HepG2 (cell line): Measurements from ENCODE around the gene POLN. TPM values are rescaled to one million over a fixed set of nuclear protein-coding genes. Genes with fewer than 3 reads are reported as not detected.

ENCODE experiments used
- CBX2 ChIP-seq, 2 experiments: fragments of 200-600 bp in 1 of 2; sonication (generic); formaldehyde crosslinking in 1 of 2; IDR thresholded peaks; 2 replicates each; pipeline versions ENCODE4 v1.7.0 to v1.8.1; 2018 to 2022; ENCODE audit warnings: low read depth in 2 of 2, low read length in 1 of 2, mild to moderate bottlenecking in 1 of 2, missing genetic modification reagents in 1 of 2
- CCDC6 ChIP-seq: sonication (generic); formaldehyde crosslinking; IDR thresholded peaks from 2 replicates; pipeline ENCODE4 v1.8.1; 2022; ENCODE audit warnings: mild to moderate bottlenecking, missing genetic modification reagents, moderate library complexity
- FOXK2 ChIP-seq: fragments of 450-650 bp; IDR thresholded peaks from 2 replicates; pipeline ENCODE4 v1.6.1; 2016
- KAT8 ChIP-seq: IDR thresholded peaks from 2 replicates; pipeline ENCODE4 v1.6.1; 2016; ENCODE audit warnings: missing genetic modification reagents, missing compliant biosample characterization
- KLF12 ChIP-seq: sonication (generic); formaldehyde crosslinking; IDR thresholded peaks from 2 replicates; pipeline ENCODE4 v1.4.0; 2020; ENCODE audit warnings: missing genetic modification reagents, borderline replicate concordance
- MTF1 ChIP-seq: sonication (generic); formaldehyde crosslinking; IDR thresholded peaks from 2 replicates; pipeline ENCODE4 v1.5.0; 2020; ENCODE audit warnings: missing genetic modification reagents
- PAF1 ChIP-seq: IDR thresholded peaks from 2 replicates; pipeline ENCODE4 v1.6.1; 2016; ENCODE audit warnings: missing genetic modification reagents, missing compliant biosample characterization
- POLR2AphosphoS5 ChIP-seq: IDR thresholded peaks from 2 replicates; pipeline ENCODE4 v1.6.1; 2012; ENCODE audit warnings: low read depth, low read length
- TARDBP ChIP-seq: sonication (generic); formaldehyde crosslinking; IDR thresholded peaks from 2 replicates; pipeline ENCODE4 v1.8.0; 2022; ENCODE audit warnings: mild to moderate bottlenecking, missing genetic modification reagents
- ZFP36L2 ChIP-seq: sonication (generic); formaldehyde crosslinking; IDR thresholded peaks from 2 replicates; pipeline ENCODE4 v1.4.0; 2020; ENCODE audit warnings: missing genetic modification reagents
- ZNF24 ChIP-seq: fragments of 450-650 bp; IDR thresholded peaks from 2 replicates; pipeline ENCODE4 v1.6.1; 2017; ENCODE audit warnings: antibody characterized with exemption, mild to moderate bottlenecking
- ZNF44 ChIP-seq: sonication (generic); formaldehyde crosslinking; IDR thresholded peaks from 2 replicates; pipeline ENCODE4 v1.5.1; 2020; ENCODE audit warnings: mild to moderate bottlenecking, missing genetic modification reagents
- ZNF510 ChIP-seq: sonication (generic); formaldehyde crosslinking; IDR thresholded peaks from 2 replicates; pipeline ENCODE4 v1.4.0; 2020; ENCODE audit warnings: low read depth, mild to moderate bottlenecking, missing genetic modification reagents
- ZNF550 ChIP-seq: sonication (generic); formaldehyde crosslinking; IDR thresholded peaks from 2 replicates; pipeline ENCODE4 v1.4.0; 2020; ENCODE audit warnings: mild to moderate bottlenecking, missing genetic modification reagents, borderline replicate concordance
- ZNF614 ChIP-seq: IDR thresholded peaks from 2 replicates; pipeline ENCODE4 v1.6.1; 2018; ENCODE audit warnings: missing biosample characterization, missing genetic modification reagents, inconsistent platforms, borderline replicate concordance
- ZSCAN31 ChIP-seq: sonication (generic); formaldehyde crosslinking; IDR thresholded peaks from 2 replicates; pipeline ENCODE4 v1.5.0; 2020; ENCODE audit warnings: low read depth, mild to moderate bottlenecking, missing genetic modification reagents
- polyA plus RNA-seq, 8 experiments: library from polyadenylated mRNA; depleted of rRNA in 3 of 8; stranded (reverse) in 7 of 8; unstranded in 1 of 8; fragments of >200 nt; fragmentation: Illumina TruSeq in 4 of 8; extraction: Trizol in 4 of 8; gene quantifications; 2 replicates each; pipeline versions ENCODE4 v1.2.1 to v1.2.3, GENCODE V29; 2011 to 2016; ENCODE audit warnings: low read depth in 4 of 8, missing spikeins in 1 of 8, mixed read lengths in 1 of 8; ENCODE audit not compliant: insufficient read depth in 1 of 8
- total RNA-seq, 5 experiments: library from RNA; depleted of rRNA; stranded (reverse); fragments of >200 nt; fragmentation: Illumina TruSeq; extraction: Trizol; gene quantifications; 2 replicates each; pipeline ENCODE4 v1.2.3, GENCODE V29; 2016; ENCODE audit warnings: low read depth in 1 of 5
- TF ChIP-seq, protein P1 (sequence below): sonication (generic); formaldehyde crosslinking; conservative IDR thresholded peaks from 2 replicates; pipeline ENCODE4 v1.8.0; 2022; ENCODE audit warnings: missing genetic modification reagents
- TF ChIP-seq, protein P2 (sequence below): sonication (generic); formaldehyde crosslinking; IDR thresholded peaks from 2 replicates; pipeline ENCODE4 v1.5.0; 2020; ENCODE audit warnings: mild to moderate bottlenecking, missing genetic modification reagents, moderate library complexity
- TF ChIP-seq, protein P3 (sequence below): sonication (generic); formaldehyde crosslinking; IDR thresholded peaks from 2 replicates; pipeline ENCODE4 v1.8.1; 2023; ENCODE audit warnings: missing genetic modification reagents, mild to moderate bottlenecking, borderline replicate concordance
- TF ChIP-seq, protein P4 (sequence below): sonication (generic); formaldehyde crosslinking; IDR thresholded peaks from 2 replicates; pipeline ENCODE4 v1.8.1; 2023; ENCODE audit warnings: missing genetic modification reagents, inconsistent platforms, borderline replicate concordance
- TF ChIP-seq, protein P5 (sequence below), 2 experiments: IDR thresholded peaks; 2 replicates each; pipeline ENCODE4 v1.6.1; 2011 to 2012; ENCODE audit warnings: low read length in 2 of 2, borderline replicate concordance in 1 of 2, low read depth in 1 of 2, mild to moderate bottlenecking in 1 of 2, moderate library complexity in 1 of 2

The POLN gene
- total and polyA plus RNA-seq, 2 of the 13 experiments (the other 11 are each of a cell fraction or from before 2014, with no cell fraction given): 0.93 to 1.5 TPM

DNA sequence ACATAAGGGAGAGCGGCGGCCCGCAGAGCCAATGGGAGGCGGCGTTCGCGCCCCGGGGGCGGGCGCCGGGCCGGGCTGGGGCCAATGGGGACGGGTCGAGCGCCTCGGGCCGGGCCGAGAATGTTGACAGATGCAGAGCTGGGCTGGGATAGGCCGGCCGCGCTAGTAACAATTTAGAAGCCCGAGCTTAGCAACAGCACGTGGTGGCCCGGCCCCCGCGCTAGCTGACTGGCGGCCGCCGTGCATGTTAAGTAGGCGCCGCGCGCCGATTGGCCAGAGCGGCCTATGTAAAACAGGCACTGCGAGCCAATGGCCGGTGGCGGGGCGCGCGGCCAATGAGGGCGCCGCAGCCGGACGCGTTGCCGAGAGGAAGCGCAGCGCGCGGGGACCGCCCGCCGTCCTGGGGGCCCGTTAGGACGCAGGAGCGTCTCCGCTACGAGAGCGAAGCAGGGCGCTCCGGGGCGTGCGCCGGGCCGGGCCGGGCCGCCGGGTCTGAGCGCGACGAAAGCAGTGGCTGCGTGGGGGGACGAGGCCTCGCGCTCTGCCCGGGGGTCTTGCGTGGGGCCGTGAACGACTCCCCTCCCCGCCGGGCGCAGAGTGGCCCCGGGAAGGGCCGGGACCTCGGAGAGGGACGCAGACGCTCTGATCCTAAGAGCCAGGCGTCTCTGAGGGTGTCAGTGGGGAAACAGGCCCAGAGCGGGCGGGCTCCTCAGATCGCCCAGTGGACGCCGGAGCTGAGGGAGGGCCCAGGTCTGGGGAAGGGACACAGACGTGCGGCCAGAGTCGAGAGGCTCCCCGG lies 20.4 kb upstream of the POLN start (continued):
- peak; percentile 71; the same call in 1 of the 2 replicates for TF ChIP-seq TARDBP (CRISPR knock-in tag)
- TF ChIP-seq ZFP36L2 (CRISPR knock-in tag): no peak
- TF ChIP-seq KLF12 (CRISPR knock-in tag): peak; percentile 59
- no peak for TF ChIP-seq ZNF510
- TF ChIP-seq MTF1 (CRISPR knock-in tag): no peak
- no peak for TF ChIP-seq ZNF550 (CRISPR knock-in tag)
- TF ChIP-seq FOXK2: no peak
- TF ChIP-seq CBX2 (IDR thresholded peaks at IDR 0.05; ENCODE audit: low read depth, low read length): no peak
- TF ChIP-seq CBX2 (CRISPR knock-in tag; IDR thresholded peaks at IDR 0.05; ENCODE audit: low read depth): no peak
- peak; percentile 62 for TF ChIP-seq POLR2AphosphoS5
- TF ChIP-seq, protein P1, sequence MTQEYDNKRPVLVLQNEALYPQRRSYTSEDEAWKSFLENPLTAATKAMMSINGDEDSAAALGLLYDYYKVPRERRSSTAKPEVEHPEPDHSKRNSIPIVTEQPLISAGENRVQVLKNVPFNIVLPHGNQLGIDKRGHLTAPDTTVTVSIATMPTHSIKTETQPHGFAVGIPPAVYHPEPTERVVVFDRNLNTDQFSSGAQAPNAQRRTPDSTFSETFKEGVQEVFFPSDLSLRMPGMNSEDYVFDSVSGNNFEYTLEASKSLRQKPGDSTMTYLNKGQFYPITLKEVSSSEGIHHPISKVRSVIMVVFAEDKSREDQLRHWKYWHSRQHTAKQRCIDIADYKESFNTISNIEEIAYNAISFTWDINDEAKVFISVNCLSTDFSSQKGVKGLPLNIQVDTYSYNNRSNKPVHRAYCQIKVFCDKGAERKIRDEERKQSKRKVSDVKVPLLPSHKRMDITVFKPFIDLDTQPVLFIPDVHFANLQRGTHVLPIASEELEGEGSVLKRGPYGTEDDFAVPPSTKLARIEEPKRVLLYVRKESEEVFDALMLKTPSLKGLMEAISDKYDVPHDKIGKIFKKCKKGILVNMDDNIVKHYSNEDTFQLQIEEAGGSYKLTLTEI (CRISPR knock-in tag): no peak
- TF ChIP-seq ZNF24: no peak
- TF ChIP-seq ZSCAN31 (CRISPR knock-in tag): peak; percentile 75; the same call in 1 of the 2 replicates
- TF ChIP-seq, protein P2, sequence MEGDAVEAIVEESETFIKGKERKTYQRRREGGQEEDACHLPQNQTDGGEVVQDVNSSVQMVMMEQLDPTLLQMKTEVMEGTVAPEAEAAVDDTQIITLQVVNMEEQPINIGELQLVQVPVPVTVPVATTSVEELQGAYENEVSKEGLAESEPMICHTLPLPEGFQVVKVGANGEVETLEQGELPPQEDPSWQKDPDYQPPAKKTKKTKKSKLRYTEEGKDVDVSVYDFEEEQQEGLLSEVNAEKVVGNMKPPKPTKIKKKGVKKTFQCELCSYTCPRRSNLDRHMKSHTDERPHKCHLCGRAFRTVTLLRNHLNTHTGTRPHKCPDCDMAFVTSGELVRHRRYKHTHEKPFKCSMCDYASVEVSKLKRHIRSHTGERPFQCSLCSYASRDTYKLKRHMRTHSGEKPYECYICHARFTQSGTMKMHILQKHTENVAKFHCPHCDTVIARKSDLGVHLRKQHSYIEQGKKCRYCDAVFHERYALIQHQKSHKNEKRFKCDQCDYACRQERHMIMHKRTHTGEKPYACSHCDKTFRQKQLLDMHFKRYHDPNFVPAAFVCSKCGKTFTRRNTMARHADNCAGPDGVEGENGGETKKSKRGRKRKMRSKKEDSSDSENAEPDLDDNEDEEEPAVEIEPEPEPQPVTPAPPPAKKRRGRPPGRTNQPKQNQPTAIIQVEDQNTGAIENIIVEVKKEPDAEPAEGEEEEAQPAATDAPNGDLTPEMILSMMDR: no peak
- 0 out of 2 replicates have a peak, but pooled peaks have one; percentile 16 for TF ChIP-seq ZNF614 (CRISPR knock-in tag)
- TF ChIP-seq KAT8 (CRISPR knock-in tag): peak; percentile 42; the same call in 1 of the 2 replicates
- TF ChIP-seq PAF1: no peak
- TF ChIP-seq, protein P3, sequence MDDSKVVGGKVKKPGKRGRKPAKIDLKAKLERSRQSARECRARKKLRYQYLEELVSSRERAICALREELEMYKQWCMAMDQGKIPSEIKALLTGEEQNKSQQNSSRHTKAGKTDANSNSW: no peak
- TF ChIP-seq, protein P4, sequence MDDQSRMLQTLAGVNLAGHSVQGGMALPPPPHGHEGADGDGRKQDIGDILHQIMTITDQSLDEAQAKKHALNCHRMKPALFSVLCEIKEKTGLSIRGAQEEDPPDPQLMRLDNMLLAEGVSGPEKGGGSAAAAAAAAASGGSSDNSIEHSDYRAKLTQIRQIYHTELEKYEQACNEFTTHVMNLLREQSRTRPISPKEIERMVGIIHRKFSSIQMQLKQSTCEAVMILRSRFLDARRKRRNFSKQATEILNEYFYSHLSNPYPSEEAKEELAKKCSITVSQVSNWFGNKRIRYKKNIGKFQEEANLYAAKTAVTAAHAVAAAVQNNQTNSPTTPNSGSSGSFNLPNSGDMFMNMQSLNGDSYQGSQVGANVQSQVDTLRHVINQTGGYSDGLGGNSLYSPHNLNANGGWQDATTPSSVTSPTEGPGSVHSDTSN: no peak
- TF ChIP-seq, protein P5, sequence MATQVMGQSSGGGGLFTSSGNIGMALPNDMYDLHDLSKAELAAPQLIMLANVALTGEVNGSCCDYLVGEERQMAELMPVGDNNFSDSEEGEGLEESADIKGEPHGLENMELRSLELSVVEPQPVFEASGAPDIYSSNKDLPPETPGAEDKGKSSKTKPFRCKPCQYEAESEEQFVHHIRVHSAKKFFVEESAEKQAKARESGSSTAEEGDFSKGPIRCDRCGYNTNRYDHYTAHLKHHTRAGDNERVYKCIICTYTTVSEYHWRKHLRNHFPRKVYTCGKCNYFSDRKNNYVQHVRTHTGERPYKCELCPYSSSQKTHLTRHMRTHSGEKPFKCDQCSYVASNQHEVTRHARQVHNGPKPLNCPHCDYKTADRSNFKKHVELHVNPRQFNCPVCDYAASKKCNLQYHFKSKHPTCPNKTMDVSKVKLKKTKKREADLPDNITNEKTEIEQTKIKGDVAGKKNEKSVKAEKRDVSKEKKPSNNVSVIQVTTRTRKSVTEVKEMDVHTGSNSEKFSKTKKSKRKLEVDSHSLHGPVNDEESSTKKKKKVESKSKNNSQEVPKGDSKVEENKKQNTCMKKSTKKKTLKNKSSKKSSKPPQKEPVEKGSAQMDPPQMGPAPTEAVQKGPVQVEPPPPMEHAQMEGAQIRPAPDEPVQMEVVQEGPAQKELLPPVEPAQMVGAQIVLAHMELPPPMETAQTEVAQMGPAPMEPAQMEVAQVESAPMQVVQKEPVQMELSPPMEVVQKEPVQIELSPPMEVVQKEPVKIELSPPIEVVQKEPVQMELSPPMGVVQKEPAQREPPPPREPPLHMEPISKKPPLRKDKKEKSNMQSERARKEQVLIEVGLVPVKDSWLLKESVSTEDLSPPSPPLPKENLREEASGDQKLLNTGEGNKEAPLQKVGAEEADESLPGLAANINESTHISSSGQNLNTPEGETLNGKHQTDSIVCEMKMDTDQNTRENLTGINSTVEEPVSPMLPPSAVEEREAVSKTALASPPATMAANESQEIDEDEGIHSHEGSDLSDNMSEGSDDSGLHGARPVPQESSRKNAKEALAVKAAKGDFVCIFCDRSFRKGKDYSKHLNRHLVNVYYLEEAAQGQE (IDR thresholded peaks at IDR 0.05; ENCODE audit: borderline replicate concordance in 1 of 2, low read depth in 1 of 2, low read length in 2 of 2): 0 out of 4 replicates have a peak, but pooled peaks of 1 of the 2 experiments have one; percentile 31
- no peak for TF ChIP-seq ZNF44 (CRISPR knock-in tag)
- peak; percentile 93 for TF ChIP-seq CCDC6 (CRISPR knock-in tag)
